ENCODE measurements around the gene CFAP43. TPM values are rescaled to one million over a fixed set of nuclear protein-coding genes. Genes with fewer than 3 reads are reported as not detected.

Gene CFAP43
- total and polyA plus RNA-seq, 9 of the 15 experiments (the other 6 are each of a cell fraction or from before 2014, with no cell fraction given) = 0.07 to 0.86 (median 0.11) TPM; not detected in 1

DNA sequence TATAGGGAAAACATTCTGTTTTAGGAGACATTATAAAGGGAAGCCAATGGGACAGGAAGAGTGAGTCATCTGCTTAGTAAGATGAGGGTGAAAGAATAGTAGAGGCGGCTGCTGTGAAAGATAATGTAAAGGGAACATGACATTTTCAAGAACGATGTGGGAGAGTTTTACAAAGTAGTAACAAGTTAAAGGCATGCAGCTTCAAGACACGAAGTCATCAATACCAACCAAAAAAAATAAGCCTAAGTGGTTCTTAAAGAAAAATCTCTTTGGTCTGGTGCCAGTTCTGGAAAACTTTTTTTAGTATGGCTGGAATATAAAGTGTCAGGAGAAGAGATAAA lies 28.6 kb upstream of the CFAP43 start (continued):
- TF ChIP-seq, protein P1, sequence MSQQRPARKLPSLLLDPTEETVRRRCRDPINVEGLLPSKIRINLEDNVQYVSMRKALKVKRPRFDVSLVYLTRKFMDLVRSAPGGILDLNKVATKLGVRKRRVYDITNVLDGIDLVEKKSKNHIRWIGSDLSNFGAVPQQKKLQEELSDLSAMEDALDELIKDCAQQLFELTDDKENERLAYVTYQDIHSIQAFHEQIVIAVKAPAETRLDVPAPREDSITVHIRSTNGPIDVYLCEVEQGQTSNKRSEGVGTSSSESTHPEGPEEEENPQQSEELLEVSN (IDR thresholded peaks at IDR 0.05; ENCODE audit: borderline replicate concordance in 1 of 2, extremely low read depth in 1 of 2, insufficient read depth in 1 of 2, insufficient read length in 1 of 2, low read depth in 1 of 2, low read length in 1 of 2, poor library complexity in 1 of 2, severe bottlenecking in 1 of 2) = peak in 1 of 2 experiments; percentile 33
- TF ChIP-seq RUNX1 (IDR thresholded peaks at IDR 0.05; ENCODE audit: low read depth) = no peak
- TF ChIP-seq, protein P2, sequence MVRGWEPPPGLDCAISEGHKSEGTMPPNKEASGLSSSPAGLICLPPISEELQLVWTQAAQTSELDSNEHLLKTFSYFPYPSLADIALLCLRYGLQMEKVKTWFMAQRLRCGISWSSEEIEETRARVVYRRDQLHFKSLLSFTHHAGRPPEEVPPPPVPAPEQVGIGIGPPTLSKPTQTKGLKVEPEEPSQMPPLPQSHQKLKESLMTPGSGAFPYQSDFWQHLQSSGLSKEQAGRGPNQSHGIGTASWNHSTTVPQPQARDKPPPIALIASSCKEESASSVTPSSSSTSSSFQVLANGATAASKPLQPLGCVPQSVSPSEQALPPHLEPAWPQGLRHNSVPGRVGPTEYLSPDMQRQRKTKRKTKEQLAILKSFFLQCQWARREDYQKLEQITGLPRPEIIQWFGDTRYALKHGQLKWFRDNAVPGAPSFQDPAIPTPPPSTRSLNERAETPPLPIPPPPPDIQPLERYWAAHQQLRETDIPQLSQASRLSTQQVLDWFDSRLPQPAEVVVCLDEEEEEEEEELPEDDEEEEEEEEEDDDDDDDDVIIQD (CRISPR knock-in tag; IDR thresholded peaks at IDR 0.05) = no peak
- no peak for TF ChIP-seq NCOA1 (IDR thresholded peaks at IDR 0.05; ENCODE audit: low read depth)
- no peak for TF ChIP-seq ERF (CRISPR knock-in tag; IDR thresholded peaks at IDR 0.05)
- TF ChIP-seq NFIC (IDR thresholded peaks at IDR 0.05) = peak; percentile 35; the same call in 1 of the 2 replicates
- no peak for TF ChIP-seq ILK (tag; IDR thresholded peaks at IDR 0.05; ENCODE audit: borderline replicate concordance, low read depth)
- no peak for TF ChIP-seq TCF7L2 (IDR thresholded peaks at IDR 0.05; ENCODE audit: low read depth, low read length)
- no peak for TF ChIP-seq RFX5 (IDR thresholded peaks at IDR 0.05; ENCODE audit: low read depth, low read length)
- TF ChIP-seq ZNF592 (IDR thresholded peaks at IDR 0.05) = peak; percentile 86
- peak; percentile 18 for TF ChIP-seq PRDM10 (IDR thresholded peaks at IDR 0.05; ENCODE audit: partially characterized antibody)
- 0 out of 2 replicates have a peak, but pooled peaks have one; percentile 35 for TF ChIP-seq SOX6 (IDR thresholded peaks at IDR 0.05)
- TF ChIP-seq MTF1 (CRISPR knock-in tag; IDR thresholded peaks at IDR 0.05; ENCODE audit: borderline replicate concordance) = no peak
- no peak for TF ChIP-seq SMARCA5 (IDR thresholded peaks at IDR 0.05)
- peak; percentile 74 for TF ChIP-seq L3MBTL2 (IDR thresholded peaks at IDR 0.05)
- TF ChIP-seq GTF2A2 (tag; IDR thresholded peaks at IDR 0.05) = no peak
- TF ChIP-seq RHOXF2B (CRISPR knock-in tag; conservative IDR thresholded peaks at IDR 0.05) = no peak
